GM23338 (cell line): ENCODE data around the gene KCNMA1.

Experiments used
- EZH2 ChIP-seq: fragments of 200-600 bp; sonication (generic); IDR thresholded peaks from one replicate; pipeline ENCODE4 v1.8.0; 2017; ENCODE audit warnings: antibody characterized with exemption, mild to moderate bottlenecking, low read depth; ENCODE audit not compliant: unreplicated experiment
- JUNB ChIP-seq: IDR thresholded peaks from one replicate; pipeline ENCODE4 v1.6.1; 2016; ENCODE audit warnings: antibody characterized with exemption; ENCODE audit not compliant: unreplicated experiment
- TF ChIP-seq, protein P1 (sequence below), 2 experiments: fragments of 200-600 bp in 1 of 2; sonication (generic) in 1 of 2; conservative IDR thresholded peaks; 2 replicates each; pipeline versions ENCODE4 v1.5.1 to v1.6.1; 2016 to 2017; ENCODE audit warnings: antibody characterized with exemption in 2 of 2, low read depth in 2 of 2, mild to moderate bottlenecking in 2 of 2, moderate library complexity in 1 of 2
- TF ChIP-seq, protein P2 (sequence below): IDR thresholded peaks from one replicate; pipeline ENCODE4 v1.6.1; 2018; ENCODE audit warnings: antibody characterized with exemption; ENCODE audit not compliant: unreplicated experiment

DNA sequence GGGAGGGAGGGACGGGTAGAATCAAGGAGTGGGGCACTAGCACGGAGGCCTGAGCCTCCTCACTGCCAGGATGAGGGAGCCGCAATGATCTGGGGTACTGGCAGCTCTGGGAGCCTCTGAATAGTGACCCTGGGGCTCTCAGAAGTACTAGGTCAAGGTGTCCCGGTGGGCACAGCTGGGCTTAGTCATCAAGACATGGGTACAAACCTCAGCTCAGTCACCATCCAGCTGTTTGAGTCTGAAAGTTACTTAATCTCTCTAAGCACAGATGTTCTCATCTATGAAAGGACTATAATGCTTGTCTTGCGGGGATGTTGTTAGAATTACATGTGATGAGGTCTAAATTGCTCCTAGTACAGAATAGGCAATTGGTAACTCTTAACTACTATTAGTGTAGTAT lies 276.8 kb downstream of the KCNMA1 start:
- TF ChIP-seq EZH2 (no peak), JUNB (no peak)
- TF ChIP-seq, protein P1, sequence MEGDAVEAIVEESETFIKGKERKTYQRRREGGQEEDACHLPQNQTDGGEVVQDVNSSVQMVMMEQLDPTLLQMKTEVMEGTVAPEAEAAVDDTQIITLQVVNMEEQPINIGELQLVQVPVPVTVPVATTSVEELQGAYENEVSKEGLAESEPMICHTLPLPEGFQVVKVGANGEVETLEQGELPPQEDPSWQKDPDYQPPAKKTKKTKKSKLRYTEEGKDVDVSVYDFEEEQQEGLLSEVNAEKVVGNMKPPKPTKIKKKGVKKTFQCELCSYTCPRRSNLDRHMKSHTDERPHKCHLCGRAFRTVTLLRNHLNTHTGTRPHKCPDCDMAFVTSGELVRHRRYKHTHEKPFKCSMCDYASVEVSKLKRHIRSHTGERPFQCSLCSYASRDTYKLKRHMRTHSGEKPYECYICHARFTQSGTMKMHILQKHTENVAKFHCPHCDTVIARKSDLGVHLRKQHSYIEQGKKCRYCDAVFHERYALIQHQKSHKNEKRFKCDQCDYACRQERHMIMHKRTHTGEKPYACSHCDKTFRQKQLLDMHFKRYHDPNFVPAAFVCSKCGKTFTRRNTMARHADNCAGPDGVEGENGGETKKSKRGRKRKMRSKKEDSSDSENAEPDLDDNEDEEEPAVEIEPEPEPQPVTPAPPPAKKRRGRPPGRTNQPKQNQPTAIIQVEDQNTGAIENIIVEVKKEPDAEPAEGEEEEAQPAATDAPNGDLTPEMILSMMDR (conservative IDR thresholded peaks at IDR 0.05; ENCODE audit: low read depth in 2 of 2), result no peak
- TF ChIP-seq, protein P2, sequence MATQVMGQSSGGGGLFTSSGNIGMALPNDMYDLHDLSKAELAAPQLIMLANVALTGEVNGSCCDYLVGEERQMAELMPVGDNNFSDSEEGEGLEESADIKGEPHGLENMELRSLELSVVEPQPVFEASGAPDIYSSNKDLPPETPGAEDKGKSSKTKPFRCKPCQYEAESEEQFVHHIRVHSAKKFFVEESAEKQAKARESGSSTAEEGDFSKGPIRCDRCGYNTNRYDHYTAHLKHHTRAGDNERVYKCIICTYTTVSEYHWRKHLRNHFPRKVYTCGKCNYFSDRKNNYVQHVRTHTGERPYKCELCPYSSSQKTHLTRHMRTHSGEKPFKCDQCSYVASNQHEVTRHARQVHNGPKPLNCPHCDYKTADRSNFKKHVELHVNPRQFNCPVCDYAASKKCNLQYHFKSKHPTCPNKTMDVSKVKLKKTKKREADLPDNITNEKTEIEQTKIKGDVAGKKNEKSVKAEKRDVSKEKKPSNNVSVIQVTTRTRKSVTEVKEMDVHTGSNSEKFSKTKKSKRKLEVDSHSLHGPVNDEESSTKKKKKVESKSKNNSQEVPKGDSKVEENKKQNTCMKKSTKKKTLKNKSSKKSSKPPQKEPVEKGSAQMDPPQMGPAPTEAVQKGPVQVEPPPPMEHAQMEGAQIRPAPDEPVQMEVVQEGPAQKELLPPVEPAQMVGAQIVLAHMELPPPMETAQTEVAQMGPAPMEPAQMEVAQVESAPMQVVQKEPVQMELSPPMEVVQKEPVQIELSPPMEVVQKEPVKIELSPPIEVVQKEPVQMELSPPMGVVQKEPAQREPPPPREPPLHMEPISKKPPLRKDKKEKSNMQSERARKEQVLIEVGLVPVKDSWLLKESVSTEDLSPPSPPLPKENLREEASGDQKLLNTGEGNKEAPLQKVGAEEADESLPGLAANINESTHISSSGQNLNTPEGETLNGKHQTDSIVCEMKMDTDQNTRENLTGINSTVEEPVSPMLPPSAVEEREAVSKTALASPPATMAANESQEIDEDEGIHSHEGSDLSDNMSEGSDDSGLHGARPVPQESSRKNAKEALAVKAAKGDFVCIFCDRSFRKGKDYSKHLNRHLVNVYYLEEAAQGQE, result no peak
